Suprapubic skin (tissue), 4 donors: Measurements from ENCODE around the gene NTM. TPM values are rescaled to one million over a fixed set of nuclear protein-coding genes. Genes with fewer than 3 reads are reported as not detected.
A peak's percentile ranks its signal among the peaks of the same experiment; 100 is the strongest.

ENCODE experiments used
- DNase-seq, 2 donors: peaks; one replicate each; pipeline ENCODE4 v3.0.0-alpha.2; 2019; ENCODE audit warnings: low spot score in 2 of 2
- H3K27ac ChIP-seq: fragments of 200-600 bp; sonication (generic); one replicate; pipeline ENCODE4 v1.5.1; 2019
- H3K27me3 ChIP-seq: fragments of 200-600 bp; sonication (generic); one replicate; pipeline ENCODE4 v1.5.1; 2019
- H3K36me3 ChIP-seq: fragments of 200-600 bp; sonication (generic); one replicate; pipeline ENCODE4 v1.5.1; 2019
- H3K4me1 ChIP-seq: fragments of 200-600 bp; sonication (generic); one replicate; pipeline ENCODE4 v1.5.1; 2019
- H3K4me3 ChIP-seq: fragments of 200-600 bp; sonication (generic); one replicate; pipeline ENCODE4 v1.5.1; 2019; ENCODE audit warnings: mild to moderate bottlenecking
- H3K9me3 ChIP-seq: fragments of 200-600 bp; sonication (generic); one replicate; pipeline ENCODE4 v1.5.1; 2019
- EP300 ChIP-seq: sonication (generic); formaldehyde crosslinking; IDR thresholded peaks from one replicate; pipeline ENCODE4 v1.6.1; 2017; ENCODE audit warnings: antibody characterized with exemption
- POLR2A ChIP-seq, 2 donors: fragments of 450-650 bp; IDR thresholded peaks; one replicate each; pipeline ENCODE4 v1.6.1; 2017; ENCODE audit warnings: antibody characterized with exemption in 2 of 2, mild to moderate bottlenecking in 2 of 2, moderate library complexity in 2 of 2
- POLR2AphosphoS5 ChIP-seq, 3 donors: sonication (generic); formaldehyde crosslinking; IDR thresholded peaks; one replicate each; pipeline ENCODE4 v1.6.1; 2017; ENCODE audit warnings: antibody characterized with exemption in 3 of 3
- WGBS: methylation state at CpG from one replicate; pipeline ENCODE4 v1.1.5; 2018; 5-methylcytosine and 5-hydroxymethylcytosine counted together
- total RNA-seq, 4 donors: library from RNA; depleted of rRNA; stranded (reverse); fragments of >200 nt; gene quantifications; one replicate each; pipeline ENCODE4 v1.1.0, GENCODE V29; 2016
- TF ChIP-seq, protein P1 (sequence below), 2 donors: fragments of 200-600 bp in 1 of 2; fragments of 450-650 bp in 1 of 2; sonication (generic) in 1 of 2; IDR thresholded peaks; one replicate each; pipeline ENCODE4 v1.5.1; 2016 to 2019; ENCODE audit warnings: antibody characterized with exemption in 2 of 2, mild to moderate bottlenecking in 1 of 2, moderate library complexity in 1 of 2

Gene NTM
- total RNA-seq, 4 donors from 2014 or later = 0.19 to 19.1 (median 2.1) TPM

DNA sequence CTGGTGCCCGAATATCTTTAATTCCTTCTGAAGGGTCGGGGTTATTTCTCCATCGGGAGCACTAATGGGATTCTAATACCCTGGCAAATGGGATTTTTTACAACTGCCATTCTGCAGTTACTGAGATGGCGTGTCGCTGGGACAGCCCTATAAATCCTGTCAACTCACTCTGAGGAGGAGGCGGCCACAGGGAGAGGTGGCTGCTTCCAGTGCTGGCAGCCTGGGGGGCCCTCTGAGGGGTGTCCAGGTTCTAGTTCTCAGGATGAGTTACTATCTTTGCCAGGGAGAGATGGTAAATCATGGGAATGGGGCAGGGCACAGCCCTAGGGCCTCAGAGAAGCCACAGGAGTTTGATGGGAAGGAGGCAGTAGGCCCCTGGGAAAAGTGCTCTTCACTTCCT, 135.9 kb downstream of the NTM start:
- H3K4me1 ChIP-seq = peaks cover 8% of the 10 kb centered on the region
- H3K4me3 ChIP-seq = no peak overlapping the region
- no peak for TF ChIP-seq POLR2A (IDR thresholded peaks at IDR 0.05)
- no peak for TF ChIP-seq POLR2AphosphoS5 (IDR thresholded peaks at IDR 0.05)
- no peak for TF ChIP-seq EP300
- TF ChIP-seq, protein P1, sequence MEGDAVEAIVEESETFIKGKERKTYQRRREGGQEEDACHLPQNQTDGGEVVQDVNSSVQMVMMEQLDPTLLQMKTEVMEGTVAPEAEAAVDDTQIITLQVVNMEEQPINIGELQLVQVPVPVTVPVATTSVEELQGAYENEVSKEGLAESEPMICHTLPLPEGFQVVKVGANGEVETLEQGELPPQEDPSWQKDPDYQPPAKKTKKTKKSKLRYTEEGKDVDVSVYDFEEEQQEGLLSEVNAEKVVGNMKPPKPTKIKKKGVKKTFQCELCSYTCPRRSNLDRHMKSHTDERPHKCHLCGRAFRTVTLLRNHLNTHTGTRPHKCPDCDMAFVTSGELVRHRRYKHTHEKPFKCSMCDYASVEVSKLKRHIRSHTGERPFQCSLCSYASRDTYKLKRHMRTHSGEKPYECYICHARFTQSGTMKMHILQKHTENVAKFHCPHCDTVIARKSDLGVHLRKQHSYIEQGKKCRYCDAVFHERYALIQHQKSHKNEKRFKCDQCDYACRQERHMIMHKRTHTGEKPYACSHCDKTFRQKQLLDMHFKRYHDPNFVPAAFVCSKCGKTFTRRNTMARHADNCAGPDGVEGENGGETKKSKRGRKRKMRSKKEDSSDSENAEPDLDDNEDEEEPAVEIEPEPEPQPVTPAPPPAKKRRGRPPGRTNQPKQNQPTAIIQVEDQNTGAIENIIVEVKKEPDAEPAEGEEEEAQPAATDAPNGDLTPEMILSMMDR (IDR thresholded peaks at IDR 0.05) = no peak
- H3K36me3 ChIP-seq = no peaks in the 10 kb centered on the region
- DNase-seq = no peak
- H3K9me3 ChIP-seq = no peaks in the 10 kb centered on the region
- H3K27ac ChIP-seq = no peak overlapping the region
- WGBS = 88% methylated on average over 4 of the region's 6 CpGs
- peaks cover 5% of the 10 kb centered on the region for H3K27me3 ChIP-seq

DNA sequence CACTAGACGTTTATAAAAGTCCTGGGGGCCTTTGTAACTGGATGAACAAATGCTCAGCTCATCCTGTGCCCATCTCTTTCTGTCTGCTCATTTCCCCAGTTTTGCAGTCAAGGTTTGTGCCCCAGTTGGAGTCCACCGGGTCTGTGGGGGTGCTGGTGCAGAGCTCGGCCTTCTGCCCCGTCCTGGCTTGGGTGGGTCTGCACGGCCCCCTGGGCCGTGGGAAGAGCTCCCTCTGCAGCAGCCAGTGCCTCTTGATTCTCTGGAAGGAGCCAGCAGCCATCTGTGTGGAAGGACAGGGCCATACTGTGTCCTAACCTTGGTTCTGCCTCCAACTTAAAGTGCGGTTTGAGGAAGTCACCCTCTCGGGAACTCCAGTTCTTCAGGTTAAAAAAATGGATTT, 140.2 kb downstream of the NTM start:
- no peak overlapping the region for H3K4me3 ChIP-seq
- 92% methylated on average over 7 of the region's 8 CpGs for WGBS
- no peak overlapping the region for H3K27ac ChIP-seq
- no peaks in the 10 kb centered on the region for H3K36me3 ChIP-seq
- DNase-seq = no peak
- TF ChIP-seq POLR2A (IDR thresholded peaks at IDR 0.05) = no peak
- TF ChIP-seq POLR2AphosphoS5 (IDR thresholded peaks at IDR 0.05) = no peak
- TF ChIP-seq, protein P1 (IDR thresholded peaks at IDR 0.05) = no peak
- TF ChIP-seq EP300 = no peak
- no peaks in the 10 kb centered on the region for H3K27me3 ChIP-seq
- H3K9me3 ChIP-seq = no peaks in the 10 kb centered on the region
- H3K4me1 ChIP-seq = no peaks in the 10 kb centered on the region

DNA sequence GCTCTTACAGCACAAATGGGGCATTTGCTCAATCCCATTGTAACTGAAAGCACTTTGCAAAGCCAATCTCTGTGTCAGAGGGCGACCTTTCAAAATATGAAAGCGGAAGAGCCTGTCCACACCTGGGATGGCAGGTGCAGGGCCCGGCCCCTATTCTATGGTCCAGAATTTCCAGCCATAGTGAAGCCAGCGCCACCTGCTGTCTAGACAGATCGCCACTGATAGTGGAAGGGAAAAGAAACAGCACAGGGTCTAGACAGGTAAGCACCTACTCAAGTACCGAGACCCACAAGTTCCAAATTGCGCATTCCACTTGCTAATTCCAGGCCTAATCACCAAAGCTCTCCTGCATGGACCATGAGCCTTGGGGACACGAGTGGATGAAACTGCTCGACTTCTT, 141.4 kb downstream of the NTM start:
- TF ChIP-seq EP300 = no peak
- TF ChIP-seq, protein P1 (IDR thresholded peaks at IDR 0.05) = peak; percentile 8 to 39
- 62% methylated on average over 9 of the region's 9 CpGs for WGBS
- no peak for DNase-seq
- Histone ChIP-seq H3K9me3 (no peaks in the 10 kb centered on the region), H3K4me3 (no peak overlapping the region), H3K4me1 (no peaks in the 10 kb centered on the region), H3K27me3 (no peaks in the 10 kb centered on the region), H3K36me3 (no peaks in the 10 kb centered on the region), H3K27ac (no peak overlapping the region)

GRCh38 chr11:131512228-131512627, 141.8 kb downstream of the NTM start:
- no peaks in the 10 kb centered on the region for H3K4me1 ChIP-seq
- TF ChIP-seq, protein P1 (IDR thresholded peaks at IDR 0.05) = no peak
- TF ChIP-seq POLR2AphosphoS5 (IDR thresholded peaks at IDR 0.05) (no peak), EP300 (no peak), POLR2A (IDR thresholded peaks at IDR 0.05) (no peak)
- H3K27me3 ChIP-seq = no peaks in the 10 kb centered on the region
- 67% methylated on average over 3 of the region's 3 CpGs for whole genome bisulfite sequencing
- H3K27ac ChIP-seq = no peak overlapping the region
- no peak overlapping the region for H3K4me3 ChIP-seq
- DNase-seq = no peak
- H3K9me3 ChIP-seq = no peaks in the 10 kb centered on the region
- H3K36me3 ChIP-seq = no peaks in the 10 kb centered on the region

DNA sequence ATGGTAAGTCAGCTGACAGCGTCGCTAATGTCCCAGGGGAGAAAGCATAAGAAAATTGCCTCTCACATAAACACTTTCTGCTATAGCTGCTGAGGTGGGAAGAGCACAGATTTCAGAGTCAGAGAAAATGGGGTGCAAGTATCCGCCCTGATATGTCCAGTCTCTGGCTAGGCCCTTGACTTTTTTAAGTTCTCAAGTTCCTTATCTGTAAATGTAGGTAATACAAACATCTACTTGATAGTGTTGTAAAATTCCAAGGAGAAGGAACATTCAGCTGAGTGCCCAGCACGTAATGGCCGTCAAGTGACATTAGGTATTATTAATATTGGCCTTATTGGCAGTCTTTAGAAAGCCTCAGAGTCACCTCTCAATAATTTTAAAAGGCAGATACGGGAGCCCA, 143.6 kb downstream of the NTM start:
- TF ChIP-seq, protein P1 (IDR thresholded peaks at IDR 0.05) = no peak
- TF ChIP-seq POLR2AphosphoS5 (IDR thresholded peaks at IDR 0.05) (no peak), EP300 (no peak), POLR2A (IDR thresholded peaks at IDR 0.05) (no peak)
- H3K4me3 ChIP-seq = no peak overlapping the region
- no peak for DNase-seq
- no peaks in the 10 kb centered on the region for H3K9me3 ChIP-seq
- no peaks in the 10 kb centered on the region for H3K27me3 ChIP-seq
- 88% methylated on average over 6 of the region's 6 CpGs for WGBS
- no peaks in the 10 kb centered on the region for H3K4me1 ChIP-seq
- H3K36me3 ChIP-seq = no peaks in the 10 kb centered on the region
- no peak overlapping the region for H3K27ac ChIP-seq
